Glomerular visceral epithelial cell (primary cell): ENCODE results near the gene KAZN.
A peak's percentile ranks its signal among the peaks of the same experiment; 100 is the strongest.
"Not testable (repeated sequence)": the region's sequence is repeated elsewhere in the genome, so short reads cannot be mapped to it uniquely, and the experiment has no call there.

Experiments used
- DNase-seq: peaks from one replicate; pipeline ENCODE4 v3.0.0-alpha.2; 2016; ENCODE audit errors: extremely low spot score

Gene KAZN

DNA sequence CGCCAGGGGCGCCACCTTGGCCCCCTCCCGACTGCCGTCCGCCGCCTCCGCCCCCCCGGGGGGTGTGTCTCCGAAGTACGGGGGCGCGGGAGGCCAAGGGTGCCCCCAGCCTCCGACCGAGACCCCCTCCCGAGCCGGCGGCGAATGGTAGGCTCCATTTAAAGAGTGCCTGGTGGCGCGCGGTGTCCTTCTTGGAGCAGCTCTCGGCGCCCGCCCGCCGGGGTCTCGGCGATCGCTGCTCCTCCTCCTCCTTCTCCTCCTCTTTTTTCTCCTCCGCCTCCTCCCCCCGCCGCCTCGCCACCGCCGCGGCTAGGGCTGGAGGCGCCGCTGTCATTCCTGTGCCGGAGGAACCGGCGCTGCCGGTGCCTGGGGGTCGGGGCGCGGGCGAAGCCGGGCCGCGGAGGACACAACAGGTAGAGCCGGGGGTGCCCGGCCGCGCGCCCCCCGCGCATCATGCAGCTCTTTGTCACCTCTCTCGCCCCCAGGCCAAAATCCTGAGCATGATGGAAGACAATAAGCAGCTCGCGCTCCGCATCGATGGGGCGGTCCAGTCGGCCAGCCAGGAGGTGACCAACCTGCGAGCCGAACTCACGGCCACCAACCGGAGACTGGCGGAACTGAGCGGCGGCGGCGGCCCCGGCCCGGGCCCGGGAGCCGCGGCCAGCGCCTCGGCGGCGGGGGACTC lies at the start of gene KAZN:
KAZN (plus strand) TSS at position 188 of the 685 bp plus-strand sequence.
- peak; percentile 8 for DNase-seq

DNA sequence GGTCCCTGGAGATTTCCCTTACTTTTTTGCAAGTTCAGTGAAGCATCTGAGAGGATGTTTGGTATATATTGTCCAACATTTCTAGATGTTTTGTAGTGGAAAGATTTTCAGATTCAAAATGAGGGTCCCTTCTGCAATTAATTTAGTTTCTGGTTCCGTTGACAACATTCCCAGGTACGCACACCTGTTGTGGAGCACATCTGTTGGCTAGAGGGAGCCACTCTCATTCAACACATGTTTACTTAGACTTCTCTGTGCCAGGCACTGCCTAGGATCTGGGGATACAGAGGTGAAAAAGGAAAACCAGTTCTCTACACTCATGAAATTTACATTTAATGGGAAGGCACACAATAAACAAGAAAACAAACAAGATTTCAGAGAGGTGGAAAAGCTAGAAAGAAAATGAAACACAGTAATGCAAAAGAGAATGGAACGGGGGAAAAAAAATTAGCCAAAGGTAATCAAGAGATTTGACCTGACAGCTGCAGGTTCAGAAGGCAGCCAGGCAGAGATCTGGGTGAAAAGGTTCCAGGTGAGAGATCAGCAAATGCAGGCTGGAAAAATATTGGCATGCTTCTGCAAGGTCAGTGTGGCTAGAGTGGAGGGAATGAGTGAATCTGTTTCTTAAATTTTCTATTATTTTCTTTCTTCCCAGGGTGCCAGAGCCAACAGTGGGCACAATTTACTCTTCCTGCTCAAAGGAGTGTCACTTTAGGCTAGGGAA lies 48.4 kb upstream of the KAZN start:
- DNase-seq, result no peak

DNA sequence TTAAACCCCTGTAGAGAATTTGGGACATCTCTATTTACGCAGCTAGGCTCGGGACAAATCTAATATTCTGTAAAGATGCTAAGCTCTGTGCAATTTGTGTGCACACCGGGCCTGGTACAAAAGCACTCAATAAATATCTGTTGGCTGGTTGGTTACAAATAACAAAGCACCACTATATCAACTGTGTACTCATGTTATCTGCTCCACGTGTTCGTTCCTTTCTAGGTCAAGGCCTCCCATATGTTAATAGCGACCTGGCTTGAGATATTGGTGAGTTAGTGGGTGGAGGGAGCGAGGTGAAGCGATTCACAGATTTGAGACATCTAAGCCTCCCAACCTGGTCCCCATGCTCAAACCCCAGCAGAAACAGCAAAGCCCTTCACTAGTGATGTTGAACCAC lies 47.1 kb upstream of the KAZN start:
- no peak for DNase-seq

DNA sequence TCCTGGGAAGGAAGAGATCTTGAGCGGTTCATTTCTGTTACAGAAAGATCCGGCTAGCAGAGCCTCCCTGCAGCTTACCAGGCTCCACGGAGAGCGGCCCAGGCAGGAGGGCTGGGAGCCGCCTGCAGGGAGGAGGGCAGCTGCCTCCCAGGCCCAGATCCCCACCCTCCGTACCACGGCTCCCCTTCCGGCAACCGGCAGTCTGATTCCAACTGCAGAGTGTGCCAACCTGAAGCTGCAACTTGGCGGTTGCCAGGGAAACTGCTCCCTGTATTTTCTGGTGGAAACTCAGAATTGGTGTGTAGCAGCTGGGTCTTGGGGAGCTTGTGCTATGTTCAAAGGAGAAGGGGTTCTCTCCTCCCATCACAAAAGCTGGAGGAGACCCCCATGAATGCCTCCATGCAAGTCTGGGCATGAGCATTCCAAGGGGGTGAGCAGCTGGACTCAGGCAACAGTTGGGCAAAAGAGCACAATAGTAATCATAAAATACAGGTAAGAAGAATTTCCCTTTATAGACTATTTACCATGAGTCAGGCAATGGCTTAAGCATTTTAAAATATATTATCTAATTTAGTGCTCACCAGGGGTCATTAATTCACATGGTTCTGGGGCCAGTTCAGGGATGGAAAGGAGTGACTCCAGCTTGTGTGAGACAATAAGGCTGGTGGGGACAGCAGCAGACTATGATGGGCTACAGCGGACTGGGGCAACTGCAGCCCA lies 46.1 kb upstream of the KAZN start:
- DNase-seq, result no peak

DNA sequence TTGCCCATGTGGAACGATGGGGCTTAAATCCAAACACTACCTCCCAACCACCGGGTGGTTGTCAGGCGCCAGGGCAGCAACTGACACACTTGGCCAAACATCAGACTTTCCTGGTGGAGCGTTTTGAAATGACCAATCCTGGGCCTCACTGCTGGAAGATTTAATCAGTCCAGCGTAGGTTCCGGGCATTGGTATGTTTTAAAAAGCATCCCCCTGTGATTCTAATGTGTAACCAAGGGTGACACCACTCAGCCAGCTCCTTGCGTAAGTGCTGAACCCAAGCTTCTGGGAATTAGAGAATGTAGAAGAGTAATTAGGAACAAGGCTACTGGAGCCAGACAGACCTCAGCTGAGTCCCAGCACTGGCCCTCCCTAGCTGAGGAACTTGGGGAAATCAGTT lies 44.8 kb upstream of the KAZN start:
- DNase-seq, result peak; percentile 68

DNA sequence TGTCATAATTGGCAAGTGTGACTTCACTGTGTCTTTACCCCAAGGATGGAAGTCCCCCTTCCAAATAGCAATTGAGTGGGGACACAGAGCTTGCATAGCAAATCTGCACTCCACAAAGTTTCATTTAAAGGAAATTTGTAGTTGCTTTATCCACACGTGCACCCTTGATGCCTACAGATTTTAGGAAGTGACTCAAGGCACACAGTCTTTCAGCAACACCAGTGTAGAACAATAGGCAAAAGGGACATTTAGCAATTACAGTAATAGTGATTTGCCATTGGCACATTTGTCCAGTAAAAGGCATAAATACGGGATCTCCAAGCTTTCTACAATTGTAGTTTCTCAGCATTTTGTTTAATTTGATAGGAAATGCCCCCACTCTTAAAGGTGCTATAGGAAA lies 43.4 kb upstream of the KAZN start:
- DNase-seq, result no peak

DNA sequence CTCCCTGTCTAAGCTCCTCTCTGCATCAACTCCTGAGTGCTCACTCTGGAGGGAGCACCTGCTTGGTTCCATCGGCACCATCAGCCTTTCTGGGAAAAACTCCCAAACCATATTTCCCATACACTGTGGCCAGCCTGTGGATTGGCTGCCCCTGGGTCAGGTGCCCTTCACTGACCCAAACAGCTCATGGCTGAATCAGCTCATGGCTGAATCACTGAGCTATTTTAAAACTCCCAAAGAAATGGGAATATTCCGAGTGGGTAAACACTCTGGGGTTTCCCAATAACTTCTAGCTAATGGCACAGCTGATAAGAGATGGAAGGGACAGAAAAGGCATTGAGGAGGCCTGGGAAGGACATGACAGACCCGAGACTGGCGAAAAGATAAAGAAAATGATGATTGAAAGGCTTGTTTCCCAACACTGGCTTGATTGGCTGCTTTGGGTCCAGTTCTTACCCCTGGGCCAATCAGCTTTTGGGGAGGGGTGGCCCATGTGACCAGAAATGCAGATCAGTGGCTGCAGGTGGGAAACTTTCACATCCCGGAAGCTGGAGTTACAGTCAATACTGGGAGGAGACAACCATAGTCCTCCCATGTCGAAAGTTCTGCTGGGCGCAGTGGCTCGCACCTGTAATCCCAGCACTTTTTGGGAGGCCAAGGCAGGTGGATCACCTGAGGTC lies 37.3 kb upstream of the KAZN start:
- no peak for DNase-seq

DNA sequence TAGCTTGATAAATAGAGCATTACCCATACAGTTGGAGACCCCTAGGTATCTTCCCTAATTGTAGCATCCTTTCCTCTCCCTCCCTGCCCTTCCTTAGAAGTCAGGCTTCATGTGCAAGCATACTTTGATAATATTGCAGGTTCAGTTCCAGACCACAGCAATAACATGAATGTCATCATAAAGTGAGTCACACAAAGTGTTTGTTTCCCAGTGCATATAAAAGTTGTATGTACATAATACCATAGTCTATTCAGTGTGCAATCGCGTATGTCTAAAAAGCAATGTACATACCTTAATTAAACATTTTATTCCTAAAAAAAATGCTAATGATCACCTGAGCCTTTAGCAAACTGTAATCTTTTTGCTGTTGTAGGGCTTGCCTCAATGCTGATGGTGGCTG lies 33.4 kb upstream of the KAZN start:
- DNase-seq, result no peak

DNA sequence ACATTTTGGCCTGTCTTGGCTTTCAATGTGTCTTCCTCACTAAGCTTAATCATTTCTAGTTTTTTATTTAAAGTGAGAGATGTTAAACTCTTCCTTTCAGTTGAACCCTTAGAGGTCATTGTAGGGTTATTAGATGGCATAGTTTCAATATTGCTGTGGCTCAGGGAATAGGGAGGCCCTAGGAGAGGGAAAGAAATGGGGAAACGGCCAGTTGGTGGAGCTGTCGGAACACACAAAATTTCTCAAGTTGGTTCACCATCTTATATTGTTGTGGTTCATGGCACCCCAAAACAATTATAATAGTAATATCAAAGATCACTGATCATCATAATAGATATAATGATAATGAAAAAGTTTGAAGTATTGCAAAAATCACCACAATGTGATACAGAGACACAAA lies 31.4 kb upstream of the KAZN start:
- no peak for DNase-seq

DNA sequence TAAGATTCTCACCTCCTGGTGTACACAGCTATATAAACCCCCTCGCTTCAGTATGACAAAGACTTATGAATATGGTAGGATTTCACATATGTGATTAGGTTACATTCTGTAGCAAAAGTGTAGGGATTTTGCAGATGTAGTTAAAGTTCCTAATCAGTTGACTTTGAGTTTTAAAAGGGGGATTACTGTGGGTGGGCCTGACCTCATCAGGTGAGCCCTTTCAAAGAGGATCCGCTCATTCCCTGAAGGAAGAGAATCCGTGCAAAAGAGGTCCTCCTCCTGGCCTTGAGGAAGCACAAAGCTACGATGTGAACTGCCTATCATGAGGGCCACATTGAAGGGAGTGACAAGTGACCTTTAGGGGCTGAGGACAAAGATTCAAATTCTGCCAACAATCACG lies 30.6 kb upstream of the KAZN start:
- DNase-seq, result no peak

DNA sequence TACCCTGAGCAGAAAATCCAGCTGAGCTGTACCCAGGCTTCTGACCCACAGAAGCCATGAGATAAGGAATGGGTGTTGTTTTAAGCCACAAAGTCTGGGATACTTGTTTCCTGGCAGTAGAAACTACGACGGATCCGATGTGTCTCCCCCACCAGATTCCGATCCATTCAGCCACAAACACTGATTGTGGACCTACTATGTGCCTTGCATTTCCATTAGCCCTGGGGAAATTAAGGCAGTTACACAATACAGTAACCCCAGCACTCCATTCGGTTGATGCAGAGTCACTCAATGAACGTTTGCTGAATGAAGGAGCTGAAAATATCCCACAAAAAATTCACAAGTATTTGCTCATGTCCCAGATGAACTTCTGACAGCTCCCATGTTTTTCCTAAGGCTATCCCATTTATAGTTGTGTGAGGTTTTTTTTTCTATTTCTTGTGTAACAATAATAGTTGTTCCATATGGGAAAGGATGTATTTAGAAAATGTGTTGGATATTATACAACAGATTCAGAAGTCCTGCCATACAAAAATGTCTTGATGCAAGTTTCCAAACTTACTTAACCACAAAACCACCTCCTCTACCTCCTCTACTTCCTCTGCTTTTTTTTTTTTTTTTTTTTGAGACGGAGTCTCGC lies 29.6 kb upstream of the KAZN start:
- DNase-seq, result no peak

DNA sequence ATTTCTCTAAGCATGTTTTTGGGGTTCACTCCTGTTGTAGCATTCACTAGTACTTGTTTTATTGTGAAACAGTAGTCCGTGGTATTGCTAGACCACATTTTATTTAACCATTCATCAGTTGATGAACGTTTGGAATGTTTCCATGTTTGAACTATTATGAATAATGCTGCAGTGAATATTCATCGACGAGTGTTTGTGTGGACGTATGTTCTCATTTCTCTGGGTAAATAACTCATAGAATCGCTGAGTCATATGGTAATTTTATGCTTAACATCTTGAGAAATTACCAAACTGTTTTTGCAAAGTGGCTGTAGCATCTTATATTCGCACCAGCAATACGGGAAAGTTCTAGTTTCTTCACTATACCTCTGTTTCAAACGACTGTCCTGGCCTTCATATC lies 28.0 kb upstream of the KAZN start:
- no peak for DNase-seq

DNA sequence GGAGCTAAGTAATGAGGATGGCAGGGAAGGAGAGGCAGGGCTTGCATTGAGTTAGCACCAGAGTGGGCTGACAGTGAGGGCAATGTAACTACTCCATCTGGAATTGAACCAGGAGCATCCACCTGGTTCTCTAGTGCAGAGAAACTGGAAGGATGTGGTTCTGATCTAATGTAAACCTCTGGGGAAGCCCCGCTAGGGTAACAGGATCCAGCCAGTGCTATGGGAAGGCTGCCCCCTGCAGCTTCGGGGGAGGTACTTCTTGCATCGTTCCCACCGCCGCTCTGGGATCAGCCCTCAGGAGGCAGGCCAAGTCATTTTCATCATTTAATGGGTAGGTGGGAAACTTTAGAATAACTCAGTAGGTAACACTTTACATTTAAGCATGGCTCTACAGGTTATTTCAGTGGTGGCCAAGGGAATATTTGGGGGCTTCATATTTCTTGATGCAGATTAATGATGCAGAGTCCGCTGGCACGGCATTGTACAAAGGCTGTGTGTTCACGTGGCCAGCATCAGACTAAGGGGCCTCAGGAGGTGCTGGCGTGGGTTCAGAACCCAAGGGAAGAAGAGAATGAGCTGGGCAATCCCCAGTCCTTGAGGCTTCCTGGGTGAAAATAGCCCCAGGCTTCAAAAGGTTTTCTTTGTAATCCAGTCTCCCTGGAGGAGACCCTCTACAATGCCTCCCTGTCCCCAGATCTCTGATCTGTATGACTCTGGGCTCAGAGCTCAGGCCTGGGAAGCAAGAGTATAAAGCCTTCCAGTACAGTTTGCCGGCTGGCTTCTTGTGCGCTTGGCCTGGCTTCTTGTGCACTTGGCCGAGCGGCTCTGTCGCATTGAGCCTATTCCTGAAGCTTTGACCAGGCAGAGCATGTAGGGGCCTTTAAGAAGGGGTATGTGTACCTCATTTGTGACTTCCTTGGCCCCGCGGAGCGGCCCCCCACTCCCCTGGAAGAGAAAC lies 26.4 kb upstream of the KAZN start:
- DNase-seq, result no peak

DNA sequence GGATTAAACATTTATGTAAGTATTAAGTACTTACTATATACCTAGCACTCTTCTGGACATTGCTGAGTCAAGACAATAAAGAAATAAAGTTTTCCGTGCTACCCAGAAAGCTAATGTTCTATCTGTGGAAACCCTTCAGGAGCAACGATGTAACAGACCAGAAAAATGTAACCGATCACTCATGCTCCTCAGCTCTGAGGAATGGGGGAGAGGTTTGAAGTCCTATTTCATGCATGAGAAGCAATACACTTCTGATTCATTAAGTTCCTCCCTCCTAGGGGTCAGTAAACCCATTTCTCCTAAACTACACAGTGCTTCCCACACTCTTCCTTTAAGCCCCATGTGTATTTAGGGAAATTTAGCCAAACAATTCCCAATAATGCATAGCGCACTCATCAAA lies 25.6 kb upstream of the KAZN start:
- peak; percentile 2 for DNase-seq

DNA sequence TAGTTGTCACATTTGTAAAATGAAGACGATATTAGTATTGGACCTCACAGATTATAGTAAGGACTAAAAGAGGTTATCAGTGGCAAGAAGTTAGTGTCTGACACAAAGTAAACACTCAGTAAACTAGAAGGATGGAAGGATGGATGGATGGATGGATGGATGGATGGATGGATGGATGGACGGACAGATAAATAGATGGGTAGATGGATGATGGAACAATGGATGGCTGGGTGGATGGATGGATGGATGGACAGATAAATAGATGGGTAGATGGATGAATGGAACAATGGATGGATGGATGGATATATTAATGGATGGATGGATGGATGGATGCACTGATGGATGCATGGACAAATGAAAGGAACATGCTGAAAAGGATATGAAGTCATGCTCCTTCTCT lies 22.3 kb upstream of the KAZN start:
- DNase-seq, result no peak

DNA sequence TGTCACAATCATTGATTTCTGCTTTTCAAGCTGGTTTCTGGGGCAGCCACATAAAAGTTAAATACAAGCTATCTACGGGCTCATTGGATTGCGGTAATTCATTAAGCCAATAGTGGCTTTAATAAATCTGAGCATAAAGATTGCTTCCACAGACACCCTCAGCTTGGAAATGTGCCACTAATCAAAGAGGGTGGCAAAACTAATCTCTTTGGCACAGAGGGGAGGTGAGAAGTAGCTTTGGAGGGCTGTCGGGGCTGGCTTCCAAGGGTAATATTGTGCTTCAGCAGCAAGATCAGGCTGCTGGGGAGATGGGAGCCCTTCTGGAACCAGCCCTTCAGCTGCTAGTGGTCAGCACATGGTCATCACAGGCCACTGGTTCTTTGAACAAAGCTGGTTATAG lies 21.2 kb upstream of the KAZN start:
- DNase-seq, result no peak

DNA sequence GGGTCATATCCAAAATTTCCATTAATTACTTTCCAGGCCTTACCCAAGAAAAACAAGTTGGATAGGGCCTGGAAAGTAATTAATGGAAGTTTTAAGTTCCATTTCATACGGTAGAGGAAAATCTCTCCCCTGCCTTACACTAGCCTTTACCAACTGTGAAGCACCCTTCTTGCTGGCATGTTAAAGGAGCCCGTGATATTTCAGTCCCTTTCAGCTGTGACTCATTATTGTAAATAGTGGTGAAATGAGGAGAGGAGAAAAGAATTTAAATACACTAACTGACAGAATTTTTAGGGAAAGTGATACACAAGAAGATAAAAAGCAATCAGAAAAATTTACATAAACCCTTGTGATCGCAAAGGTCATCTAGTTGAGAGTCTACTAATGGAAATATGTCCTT lies 20.3 kb upstream of the KAZN start:
- DNase-seq, result no peak

DNA sequence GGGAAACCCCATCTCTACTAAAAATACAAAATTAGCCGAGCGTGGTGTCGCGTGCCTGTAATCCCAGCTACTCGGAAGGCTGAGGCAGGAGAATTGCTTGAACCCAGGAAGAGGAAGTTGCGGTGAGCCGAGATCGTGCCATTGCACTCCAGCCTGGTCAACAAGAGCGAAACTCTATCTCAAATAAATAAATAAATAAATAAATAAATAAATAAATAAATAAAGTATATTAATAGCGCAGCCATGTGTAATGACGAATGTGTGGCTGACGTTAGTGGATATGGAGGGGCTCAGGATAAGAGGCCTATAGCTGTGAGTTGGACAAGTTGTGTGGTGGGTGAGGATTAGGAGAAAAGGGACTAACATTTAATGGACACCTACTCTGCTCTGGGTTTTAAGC lies 18.2 kb upstream of the KAZN start:
- DNase-seq, result not testable (repeated sequence)

DNA sequence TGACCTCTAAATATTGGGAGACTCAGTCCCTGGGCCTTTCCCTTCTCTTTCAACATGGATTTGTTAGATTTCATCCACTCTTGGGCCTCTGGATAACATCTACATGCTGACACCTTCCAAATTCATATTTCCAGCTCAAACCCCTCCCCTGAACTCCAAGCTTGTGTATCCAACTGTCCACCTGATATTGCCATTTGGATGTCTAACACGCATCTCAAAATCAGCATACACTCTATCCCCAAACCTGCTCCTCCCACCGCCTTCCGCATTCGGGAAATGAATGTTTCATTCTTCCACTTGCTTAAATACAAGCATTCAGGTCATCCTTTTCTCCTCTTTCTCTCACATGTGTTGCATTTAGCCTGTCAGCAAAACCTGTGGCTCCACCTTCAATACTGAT lies 17.5 kb upstream of the KAZN start:
- DNase-seq, result no peak

DNA sequence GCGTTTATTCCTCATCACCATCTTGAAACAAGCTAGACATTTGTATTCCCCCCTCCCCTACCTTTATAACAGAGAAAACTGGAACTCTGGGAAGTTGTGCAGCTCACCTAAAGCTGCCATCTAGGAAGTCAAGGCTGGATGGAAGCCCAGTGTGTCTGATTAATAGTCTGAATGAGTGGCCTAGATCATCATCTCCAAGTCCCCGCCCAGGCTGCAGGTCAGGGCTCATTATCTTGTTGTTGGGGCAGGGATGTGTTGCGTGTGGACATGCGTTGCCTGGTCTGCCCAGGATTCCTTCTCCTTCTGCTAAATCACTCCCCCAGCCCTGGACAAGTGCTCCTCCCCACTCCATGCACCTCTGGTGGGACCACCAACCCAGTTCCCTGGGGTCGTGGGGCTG lies 14.7 kb upstream of the KAZN start:
- no peak for DNase-seq

DNA sequence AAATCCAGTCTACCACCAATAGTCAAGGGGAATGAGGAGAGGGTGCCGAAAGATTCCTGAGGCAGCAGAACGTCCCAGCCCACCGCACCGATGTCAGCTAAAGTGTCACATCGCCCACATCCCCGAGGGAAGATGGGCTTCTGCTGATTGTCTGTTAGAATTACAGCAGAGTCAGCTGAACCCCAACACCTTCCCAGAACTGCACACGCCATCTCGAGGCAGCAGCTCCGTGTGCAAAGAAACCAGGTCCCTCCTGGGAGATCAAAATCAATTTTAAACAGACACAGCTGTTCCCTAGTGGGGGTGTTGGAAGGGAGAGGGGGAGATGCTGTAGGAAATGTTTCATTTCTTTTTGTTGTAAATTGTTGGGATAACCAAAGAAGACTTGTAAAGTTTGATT lies 12.8 kb upstream of the KAZN start:
- no peak for DNase-seq
